ENCODE results near the gene TSGA10IP. TPM values are rescaled to one million over a fixed set of nuclear protein-coding genes. Genes with fewer than 3 reads are reported as not detected.

TSGA10IP gene
- total RNA-seq, 3 donors from 2014 or later, result 0.19 TPM; not detected in 2

DNA sequence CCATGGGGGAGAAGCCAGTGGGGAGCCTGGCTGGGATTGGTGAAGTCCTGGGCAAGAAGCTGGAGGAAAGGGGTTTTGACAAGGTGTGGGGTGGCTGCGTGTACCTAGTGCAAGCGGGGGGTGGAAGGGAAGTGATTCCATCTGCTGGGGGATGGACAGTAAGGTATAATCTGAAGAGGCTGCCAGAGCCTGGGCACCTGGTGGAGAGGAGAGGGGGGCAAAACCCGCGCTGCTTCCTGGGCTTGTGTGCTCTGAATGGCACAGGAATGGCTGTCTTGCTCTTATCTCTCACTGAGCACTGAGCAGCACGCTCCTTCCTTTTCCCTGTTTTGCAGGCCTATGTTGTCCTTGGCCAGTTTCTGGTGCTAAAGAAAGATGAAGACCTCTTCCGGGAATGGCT lies 58.0 kb downstream of the TSGA10IP start:
- Histone ChIP-seq H3K9me3 (no peaks in the 10 kb centered on the region), H3K4me3 (no peak overlapping the region), H3K36me3 (ENCODE audit: low read depth) (no peaks in the 10 kb centered on the region), H3K4me1 (ENCODE audit: low read depth) (peaks cover 19% of the 10 kb centered on the region)
- DNase-seq (peak in 1 of 3 donors; percentile 28), ATAC-seq (no peak)
- intact Hi-C loops (cut with DNase I, micrococcal nuclease), result no loop called here
- TF ChIP-seq, protein P1, sequence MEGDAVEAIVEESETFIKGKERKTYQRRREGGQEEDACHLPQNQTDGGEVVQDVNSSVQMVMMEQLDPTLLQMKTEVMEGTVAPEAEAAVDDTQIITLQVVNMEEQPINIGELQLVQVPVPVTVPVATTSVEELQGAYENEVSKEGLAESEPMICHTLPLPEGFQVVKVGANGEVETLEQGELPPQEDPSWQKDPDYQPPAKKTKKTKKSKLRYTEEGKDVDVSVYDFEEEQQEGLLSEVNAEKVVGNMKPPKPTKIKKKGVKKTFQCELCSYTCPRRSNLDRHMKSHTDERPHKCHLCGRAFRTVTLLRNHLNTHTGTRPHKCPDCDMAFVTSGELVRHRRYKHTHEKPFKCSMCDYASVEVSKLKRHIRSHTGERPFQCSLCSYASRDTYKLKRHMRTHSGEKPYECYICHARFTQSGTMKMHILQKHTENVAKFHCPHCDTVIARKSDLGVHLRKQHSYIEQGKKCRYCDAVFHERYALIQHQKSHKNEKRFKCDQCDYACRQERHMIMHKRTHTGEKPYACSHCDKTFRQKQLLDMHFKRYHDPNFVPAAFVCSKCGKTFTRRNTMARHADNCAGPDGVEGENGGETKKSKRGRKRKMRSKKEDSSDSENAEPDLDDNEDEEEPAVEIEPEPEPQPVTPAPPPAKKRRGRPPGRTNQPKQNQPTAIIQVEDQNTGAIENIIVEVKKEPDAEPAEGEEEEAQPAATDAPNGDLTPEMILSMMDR (IDR thresholded peaks at IDR 0.05), result no peak

DNA sequence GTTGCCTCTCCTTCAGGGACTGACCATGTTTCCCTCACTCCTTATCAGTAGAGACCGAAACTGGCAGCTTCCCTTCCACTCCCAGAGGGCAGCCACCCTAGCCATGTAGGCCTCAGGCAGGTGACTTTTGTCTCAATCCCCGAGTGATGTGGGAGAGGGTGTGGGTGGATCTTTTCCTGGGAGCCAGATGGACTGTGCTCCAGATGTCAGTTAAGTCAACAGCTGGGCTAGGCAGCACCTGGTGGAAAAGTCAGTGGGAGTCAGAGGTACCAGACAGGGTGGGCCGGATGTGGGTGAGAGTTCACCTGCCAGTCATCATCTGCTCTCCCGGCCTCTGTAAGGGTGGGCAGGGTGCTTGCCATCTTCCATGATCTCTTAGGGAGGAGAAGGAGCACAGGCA lies 58.9 kb downstream of the TSGA10IP start:
- intact Hi-C loops (cut with DNase I, micrococcal nuclease), result no loop called here
- DNase-seq, result no peak
- TF ChIP-seq, protein P1 (IDR thresholded peaks at IDR 0.05), result no peak
- Histone ChIP-seq H3K4me3 (no peak overlapping the region), H3K4me1 (ENCODE audit: low read depth) (peaks cover 19% of the 10 kb centered on the region), H3K9me3 (no peaks in the 10 kb centered on the region), H3K36me3 (ENCODE audit: low read depth) (no peaks in the 10 kb centered on the region)
- no peak for ATAC-seq

DNA sequence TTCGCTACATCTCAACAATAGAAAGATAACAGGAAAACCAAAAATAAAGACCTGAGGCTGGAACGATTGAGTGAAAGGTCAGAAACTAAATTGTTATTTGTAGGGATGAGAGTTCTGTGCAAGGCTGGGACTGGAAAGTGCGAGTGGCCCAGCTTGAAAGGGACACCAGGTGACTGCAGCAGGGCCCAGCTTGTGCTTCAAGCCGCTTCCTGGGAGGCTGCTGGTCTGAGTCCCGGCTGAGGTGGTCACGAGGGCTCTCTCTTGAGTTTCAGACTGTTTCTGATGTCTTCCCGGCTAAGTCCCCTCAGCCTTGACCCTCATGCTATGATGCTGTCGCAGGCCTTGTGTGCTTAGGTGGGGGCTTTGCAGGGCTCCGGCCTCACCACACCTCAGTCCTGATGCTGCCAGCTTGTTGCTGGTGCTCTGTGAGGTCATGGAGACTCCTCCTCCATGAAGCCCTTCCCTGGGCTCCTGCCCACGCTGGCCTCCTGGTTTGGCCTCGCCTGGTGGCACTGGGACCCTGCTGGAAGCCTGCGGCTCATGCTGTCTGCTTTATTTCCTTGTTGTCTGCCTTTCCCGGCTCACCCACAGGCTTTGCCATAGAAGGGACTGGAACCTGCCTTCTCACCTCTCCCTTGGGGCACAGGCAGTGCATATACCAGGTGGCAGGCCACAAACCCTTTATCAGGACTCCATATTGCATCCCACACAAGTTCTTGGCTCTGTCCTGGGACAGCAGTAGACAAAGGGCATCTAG lies 61.0 kb downstream of the TSGA10IP start:
- no peak for ATAC-seq
- H3K4me3 ChIP-seq, result no peak overlapping the region
- peaks cover 7% of the 10 kb centered on the region for H3K4me1 ChIP-seq (ENCODE audit: low read depth)
- intact Hi-C loops (cut with DNase I, micrococcal nuclease), result no loop called here
- H3K9me3 ChIP-seq, result no peaks in the 10 kb centered on the region
- TF ChIP-seq, protein P1 (IDR thresholded peaks at IDR 0.05), result no peak
- no peaks in the 10 kb centered on the region for H3K36me3 ChIP-seq (ENCODE audit: low read depth)
- DNase-seq, result no peak

DNA sequence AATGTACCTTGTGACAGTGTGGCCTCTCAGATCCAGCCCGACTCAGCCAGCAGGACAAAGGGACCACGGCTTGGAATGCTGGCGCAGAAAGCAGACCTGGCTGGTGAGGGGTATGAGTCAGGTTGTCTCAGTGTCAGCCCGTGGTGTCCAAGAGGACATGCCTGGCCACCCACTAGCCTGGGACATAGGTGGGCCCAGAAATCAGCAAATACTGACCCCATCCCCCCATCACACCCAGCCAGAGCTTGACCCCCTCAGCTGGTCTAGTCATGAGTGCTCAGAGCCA lies 61.6 kb downstream of the TSGA10IP start:
- ATAC-seq, result no peak
- DNase-seq, result no peak
- Histone ChIP-seq H3K4me3 (no peak overlapping the region), H3K4me1 (ENCODE audit: low read depth) (peaks cover 9% of the 10 kb centered on the region), H3K9me3 (no peaks in the 10 kb centered on the region), H3K36me3 (ENCODE audit: low read depth) (no peaks in the 10 kb centered on the region)
- TF ChIP-seq, protein P1 (IDR thresholded peaks at IDR 0.05), result no peak
- intact Hi-C loops (cut with DNase I, micrococcal nuclease), result no loop called here

DNA sequence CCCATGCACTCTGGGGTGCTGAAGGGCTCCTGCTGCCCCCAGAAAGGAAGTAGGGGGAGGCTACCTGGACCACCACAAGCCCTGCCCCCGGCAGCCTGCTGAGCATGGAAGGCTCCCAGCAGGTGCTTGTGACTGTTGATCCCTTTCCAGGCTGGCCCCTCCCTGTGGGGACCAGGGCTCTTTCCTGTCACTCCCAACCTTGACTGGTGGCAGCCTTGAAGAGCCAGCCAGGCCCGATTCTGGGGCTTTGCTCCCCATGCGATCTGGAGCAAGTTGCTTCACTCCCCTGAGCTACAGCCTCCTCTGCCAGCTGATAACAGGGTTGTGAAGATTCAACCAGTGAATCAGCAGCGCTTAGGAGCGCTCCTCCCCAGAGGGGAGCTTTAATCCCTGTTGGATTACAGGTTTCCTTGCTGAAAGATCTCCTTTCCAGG lies 61.9 kb downstream of the TSGA10IP start:
- DNase-seq (no peak), ATAC-seq (no peak)
- TF ChIP-seq, protein P1 (IDR thresholded peaks at IDR 0.05), result no peak
- H3K4me1 ChIP-seq (ENCODE audit: low read depth), result peaks cover 12% of the 10 kb centered on the region
- H3K4me3 ChIP-seq, result no peak overlapping the region
- no peaks in the 10 kb centered on the region for H3K36me3 ChIP-seq (ENCODE audit: low read depth)
- intact Hi-C loops (cut with DNase I, micrococcal nuclease), result no loop called here
- no peaks in the 10 kb centered on the region for H3K9me3 ChIP-seq

DNA sequence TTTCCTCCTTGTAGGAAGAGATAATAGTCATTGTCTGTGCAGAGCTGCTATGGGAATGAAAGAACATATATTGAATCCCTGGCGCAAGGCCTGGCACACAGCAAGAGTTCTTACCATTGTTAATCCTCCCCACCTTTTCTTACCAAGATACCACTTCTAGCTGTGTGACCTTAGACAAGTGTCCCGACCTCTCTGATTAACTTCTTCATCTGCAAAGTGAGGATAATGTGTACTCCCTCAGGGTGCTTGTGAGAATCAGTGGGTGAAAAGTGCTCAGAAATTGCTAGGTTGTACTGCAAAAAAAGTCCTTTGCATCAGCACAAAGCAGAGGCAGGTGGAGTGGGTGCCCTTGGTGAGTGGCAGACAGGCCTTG lies 62.8 kb downstream of the TSGA10IP start:
- no peak for ATAC-seq
- H3K4me3 ChIP-seq, result no peak overlapping the region
- H3K9me3 ChIP-seq, result no peaks in the 10 kb centered on the region
- no peak for DNase-seq
- no peaks in the 10 kb centered on the region for H3K36me3 ChIP-seq (ENCODE audit: low read depth)
- H3K4me1 ChIP-seq (ENCODE audit: low read depth), result peaks cover 10% of the 10 kb centered on the region
- intact Hi-C loops (cut with DNase I, micrococcal nuclease), result no loop called here
- TF ChIP-seq, protein P1 (IDR thresholded peaks at IDR 0.05), result no peak

Measured in mucosa of descending colon (tissue), 3 donors.